ENCODE measurements around the gene DGUOK.

The DGUOK gene

DNA sequence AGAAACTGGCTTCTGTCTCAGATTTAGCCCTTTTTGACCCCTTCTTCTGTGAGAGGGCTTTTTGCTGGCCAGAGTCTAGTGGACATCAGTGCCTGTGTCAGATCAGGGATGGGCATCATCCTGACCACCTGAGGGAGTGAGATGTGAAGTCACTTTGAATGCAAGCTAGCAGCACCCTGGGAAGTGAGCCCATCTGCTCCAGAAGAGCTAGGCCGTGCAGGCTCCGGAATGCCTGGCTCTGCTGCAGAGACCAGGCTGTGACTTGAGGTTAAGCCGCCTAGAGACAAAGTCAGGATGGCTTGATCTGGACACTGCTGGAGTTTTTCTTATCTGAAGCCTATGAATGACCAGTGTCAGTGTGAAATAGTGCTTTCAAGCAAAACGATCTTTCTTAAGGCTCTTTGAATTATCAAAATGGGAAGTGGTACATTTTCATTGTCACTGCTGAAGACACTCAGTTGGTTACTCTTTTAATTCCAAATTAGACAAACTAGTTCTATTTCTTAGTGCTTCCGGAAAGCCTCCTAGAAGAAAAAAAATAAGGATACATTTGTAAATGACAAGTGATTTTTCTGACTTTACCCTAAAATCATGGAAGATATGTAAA is 20.8 kb downstream of the DGUOK start:
- DNase-seq, result no peak

DNA sequence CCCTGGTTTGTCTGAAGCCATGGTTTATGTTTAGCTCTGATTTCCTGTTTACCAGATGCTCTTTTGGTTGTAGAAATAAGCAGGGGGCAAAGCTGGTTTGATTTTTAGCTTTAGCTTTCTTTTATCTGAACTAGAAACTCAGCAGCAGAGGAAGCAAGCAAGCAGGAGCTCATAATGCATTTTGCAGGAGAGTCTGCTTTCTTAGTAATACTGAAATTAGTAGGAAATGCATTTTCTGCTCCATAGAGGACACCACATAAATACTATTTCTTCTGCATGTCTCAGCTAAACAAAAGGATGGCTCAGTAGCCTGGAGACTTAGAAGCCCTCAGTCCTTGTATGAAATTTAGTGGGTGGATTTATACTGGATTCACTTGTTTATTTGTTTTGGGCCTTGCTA is 23.1 kb downstream of the DGUOK start:
- no peak for DNase-seq

DNA sequence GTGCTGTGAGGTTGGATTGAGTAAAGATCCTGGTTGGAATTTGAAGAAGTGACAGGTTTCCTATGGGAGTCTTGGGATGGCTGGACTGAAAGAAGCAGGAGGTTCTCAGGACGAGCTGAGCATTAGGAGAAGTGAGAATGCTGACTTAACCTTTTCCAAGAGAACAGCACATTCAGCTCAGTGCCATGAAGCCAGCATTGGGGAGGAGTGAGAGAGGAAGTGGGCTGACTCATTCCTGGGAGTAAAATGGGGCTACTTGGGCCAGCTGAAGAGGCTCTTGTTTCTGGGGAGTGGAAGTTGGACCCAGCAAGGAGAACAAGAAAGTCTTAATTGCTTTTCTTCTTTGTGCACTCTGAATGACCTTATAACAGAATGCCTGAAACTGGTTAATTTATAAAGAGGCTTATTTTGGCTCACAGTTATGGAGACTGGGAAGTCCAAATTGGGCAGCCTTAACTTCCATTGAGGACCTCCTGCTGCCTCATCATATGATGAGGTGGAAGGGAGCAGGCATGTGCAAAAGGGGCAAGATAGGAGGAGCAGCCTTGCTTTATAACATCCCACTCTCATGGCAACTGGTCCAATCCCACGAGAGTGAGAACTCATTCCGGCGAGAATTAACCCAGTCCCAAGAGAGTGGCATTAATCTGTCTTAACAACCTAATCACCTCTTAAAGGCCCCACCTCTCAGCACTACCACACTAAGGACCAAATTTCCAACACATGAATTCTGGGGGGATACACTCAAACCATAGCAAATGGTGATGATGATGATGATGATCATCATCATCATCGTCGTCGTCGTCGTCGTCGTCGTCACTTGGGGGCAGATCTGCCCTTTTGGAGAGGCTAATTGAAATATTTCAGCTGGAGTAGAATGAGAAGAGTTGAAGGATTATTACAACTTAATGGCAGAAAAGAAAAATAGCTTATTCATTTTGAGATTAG is 26.1 kb downstream of the DGUOK start:
- DNase-seq, result peak in 19 of 51 donors; percentile 2 to 57 (median 9)

DNA sequence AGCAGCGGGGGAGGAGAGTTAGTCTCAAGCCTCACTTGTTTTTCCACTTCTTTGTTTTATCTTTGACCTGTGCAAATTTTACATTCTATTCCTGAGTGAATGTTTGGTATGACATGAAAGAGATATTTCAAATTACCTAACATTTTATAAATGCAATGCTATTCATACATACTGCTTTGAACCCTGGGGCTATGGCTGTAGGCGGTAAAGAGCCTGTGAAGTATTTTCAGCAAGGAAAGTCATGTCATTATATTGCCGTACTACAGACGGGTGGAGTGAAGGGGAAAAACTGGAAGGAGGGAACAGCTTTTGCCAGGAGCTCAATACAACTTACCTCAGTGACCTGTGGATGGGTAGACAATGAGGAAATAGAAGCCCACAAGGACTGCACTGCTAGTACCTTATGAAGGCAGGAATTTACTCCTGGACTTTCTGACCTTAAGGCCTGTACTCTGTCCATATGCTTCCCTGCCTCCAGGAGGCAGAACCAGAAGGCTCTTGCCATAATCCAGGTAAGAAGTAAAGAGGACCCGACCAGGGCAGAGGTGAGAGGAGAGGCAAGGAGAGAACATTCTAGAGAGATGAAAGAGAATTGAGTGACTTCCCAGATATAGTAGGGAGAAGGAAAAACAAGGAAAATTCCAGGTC is 29.7 kb downstream of the DGUOK start:
- no peak for DNase-seq

DNA sequence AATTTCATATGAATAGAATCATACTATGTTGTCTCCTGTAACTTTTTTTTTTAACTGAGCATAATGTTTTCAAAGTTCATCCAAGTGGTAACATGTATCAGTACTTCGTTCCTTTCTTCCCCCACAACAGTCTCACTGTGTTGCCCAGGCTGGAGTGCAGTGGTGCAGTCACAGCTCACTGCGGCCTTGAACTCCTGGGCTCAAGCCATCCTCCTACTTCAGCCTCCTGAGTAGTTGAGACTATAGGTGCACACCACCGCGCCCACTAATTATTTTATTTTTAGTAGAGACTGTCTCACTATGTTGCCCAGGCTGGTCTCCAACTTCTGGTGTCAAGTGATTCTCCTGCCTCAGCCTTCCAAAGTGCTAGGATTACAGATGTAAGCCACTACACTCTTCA is 34.6 kb downstream of the DGUOK start:
- no peak for DNase-seq

DNA sequence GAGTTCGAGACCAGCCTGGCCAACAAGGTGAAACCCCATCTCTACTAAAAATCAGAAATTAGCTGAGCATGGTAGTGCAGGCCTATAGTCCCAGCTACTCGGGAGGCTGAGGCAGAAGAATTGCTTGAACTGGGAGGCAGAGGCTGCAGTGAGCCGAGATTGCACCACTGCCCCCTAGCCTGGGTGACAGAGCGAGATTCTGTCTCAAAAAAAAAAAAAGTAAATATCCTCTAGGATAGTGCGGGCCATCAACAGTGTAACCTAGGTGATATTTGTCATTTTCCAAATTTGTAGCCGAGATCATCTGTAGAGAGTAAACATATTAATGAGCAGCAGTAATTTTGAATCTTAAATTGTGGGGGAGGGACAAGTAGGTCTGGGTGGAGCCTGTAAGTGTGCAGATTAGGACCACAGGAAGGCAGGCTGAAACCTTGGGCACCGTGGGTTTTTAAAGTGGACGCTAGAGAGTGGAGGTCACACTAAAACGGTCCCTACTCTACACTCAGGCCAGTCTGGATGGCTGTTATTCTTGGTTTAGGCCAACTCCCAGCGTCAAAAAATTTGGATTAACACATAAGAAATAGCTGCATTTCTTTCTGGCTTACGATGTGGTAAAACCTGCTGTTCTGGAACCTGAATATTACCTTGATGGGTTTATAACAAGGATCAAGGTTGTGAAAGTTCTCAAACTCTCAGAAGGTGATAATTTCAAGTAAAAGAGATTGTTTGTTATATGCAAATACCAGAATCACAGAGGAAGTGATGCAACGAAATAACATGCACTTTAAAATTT is 35.3 kb downstream of the DGUOK start:
- no peak for DNase-seq

DNA sequence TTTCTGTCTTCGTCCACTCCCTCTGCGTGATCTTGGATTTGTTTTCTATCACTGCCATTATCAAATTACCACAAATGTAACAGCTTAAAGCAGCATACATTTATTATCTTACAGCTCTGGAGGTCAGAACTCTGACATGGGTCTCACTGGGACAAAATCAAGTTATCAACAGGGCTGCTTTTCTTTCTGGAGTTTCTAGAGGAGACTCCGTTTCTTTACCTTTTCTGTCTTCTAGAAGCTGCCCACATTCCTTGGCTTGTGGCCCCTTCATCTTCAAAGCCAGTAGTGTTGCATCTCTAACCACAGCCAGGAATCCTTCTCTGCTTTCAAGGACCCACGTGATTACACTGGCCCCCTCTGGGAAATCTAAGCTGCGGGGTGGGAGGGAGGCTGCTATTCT is 36.1 kb downstream of the DGUOK start:
- no peak for DNase-seq

DNA sequence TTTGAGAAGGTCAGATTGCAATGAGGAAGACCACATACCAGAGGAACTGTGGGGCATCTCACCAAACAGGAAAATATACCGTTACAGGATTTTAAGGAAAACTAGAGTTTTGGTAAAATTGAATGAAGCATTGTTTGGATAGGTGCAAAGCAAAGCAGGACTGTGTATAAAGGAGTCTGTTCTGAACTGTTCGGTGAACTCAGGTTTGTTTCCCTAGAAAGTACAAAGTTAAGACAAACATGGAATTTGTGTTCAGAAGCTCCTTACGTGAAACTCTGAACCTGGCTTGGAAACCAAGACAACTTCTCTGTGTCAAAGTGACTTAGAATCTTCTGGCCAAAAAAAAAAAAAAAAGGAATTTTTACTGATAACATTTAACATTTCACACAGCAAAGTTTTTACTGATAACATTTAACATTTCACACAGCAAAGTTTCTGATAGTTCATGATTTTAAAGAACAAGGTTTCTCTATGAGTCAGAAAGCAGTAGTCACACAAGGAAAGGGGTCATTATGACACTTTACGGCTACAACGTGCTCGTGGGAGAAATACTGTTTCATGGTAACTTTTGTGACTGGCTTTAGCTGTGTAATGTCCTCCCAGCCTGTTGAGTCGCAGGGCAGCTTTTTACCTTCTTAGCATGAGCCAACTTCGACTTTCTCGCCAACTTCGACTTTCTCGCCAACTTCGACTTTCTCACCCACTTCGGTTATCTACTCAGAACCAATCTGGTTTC is 36.9 kb downstream of the DGUOK start:
- no peak for DNase-seq

DNA sequence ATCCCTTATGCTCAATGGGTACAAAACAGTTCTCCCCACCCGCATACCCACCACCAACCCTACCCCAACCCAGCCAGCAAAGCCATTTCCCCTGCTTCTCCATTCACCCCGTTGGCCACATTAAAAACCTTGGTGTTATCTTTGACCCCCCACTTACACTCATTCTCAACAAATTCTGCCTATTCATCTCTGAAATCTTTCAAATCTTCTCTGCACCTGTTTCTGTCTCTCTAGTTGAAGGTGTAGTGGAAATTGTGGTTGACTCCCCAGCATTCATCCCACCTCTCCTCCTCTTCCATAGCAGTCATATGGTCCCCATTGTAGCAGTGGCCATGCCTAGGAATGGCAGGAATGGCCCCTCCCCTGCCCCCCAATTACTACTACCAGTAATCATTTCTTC is 37.5 kb downstream of the DGUOK start:
- DNase-seq, result no peak

DNA sequence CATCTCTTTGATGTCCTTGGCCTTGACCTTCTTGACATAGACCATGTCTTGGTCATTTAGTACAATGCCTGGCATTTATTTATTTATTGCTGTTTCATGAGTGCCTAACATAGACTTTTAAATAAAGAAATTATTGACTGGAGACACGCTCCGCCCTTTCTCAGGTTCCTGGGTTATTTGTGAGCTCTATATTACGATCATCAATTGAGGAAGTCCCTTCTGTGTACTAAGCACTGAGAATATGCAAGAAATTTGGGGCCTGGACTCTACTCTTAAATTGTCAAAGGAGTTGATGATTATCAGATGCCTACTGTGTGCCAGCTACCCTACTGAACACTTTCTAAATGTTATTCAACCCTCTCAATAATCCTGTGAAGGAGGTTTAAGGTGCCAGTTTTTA is 38.4 kb downstream of the DGUOK start:
- DNase-seq, result no peak

DNA sequence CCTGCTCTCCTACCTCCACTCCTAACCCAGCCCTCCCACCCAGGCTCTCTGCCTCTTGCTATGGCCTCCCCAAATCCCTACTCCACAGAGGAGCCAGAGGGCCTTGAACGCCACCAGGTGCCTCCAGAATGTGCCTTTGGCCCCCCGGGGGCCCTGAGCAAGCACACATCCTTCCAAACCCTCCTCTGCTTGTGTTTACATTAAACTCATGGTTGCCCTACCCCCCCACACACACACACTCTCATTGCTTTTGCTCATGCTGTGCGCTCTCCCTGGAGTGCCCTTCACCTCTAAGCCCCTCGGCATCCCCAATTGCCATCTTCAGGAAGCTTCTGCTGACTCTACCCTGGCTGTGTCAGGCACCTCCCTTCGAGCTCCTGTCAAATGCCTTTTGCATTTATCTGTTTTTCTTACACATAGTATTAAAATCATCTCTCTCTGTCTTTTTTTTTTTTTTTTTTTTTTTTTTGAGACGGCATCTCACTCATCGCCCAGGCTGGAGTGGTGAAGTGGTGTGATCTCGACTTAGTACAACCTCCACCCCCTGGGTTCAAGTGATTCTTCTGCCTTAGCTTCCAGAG is 41.8 kb downstream of the DGUOK start:
- no peak for DNase-seq

DNA sequence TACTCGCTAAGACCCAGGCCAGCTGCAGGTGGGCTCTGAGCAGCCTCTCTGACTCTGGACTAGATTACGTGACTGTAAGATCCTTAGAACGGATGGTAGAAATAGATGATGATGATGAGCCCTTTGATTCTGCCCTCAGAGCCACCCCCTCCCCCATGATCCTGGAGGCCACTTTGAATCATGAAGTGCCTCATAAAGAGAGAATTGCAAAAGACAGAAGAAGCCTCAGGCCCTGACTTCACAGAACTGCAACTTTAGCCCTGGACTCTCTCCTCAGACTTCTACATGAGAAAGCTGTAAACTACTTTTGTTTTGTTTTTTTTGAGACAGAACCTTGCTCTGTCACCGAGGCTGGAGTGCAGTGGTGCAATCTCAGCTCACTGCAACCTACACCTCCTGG is 42.7 kb downstream of the DGUOK start:
- DNase-seq, result no peak

DNA sequence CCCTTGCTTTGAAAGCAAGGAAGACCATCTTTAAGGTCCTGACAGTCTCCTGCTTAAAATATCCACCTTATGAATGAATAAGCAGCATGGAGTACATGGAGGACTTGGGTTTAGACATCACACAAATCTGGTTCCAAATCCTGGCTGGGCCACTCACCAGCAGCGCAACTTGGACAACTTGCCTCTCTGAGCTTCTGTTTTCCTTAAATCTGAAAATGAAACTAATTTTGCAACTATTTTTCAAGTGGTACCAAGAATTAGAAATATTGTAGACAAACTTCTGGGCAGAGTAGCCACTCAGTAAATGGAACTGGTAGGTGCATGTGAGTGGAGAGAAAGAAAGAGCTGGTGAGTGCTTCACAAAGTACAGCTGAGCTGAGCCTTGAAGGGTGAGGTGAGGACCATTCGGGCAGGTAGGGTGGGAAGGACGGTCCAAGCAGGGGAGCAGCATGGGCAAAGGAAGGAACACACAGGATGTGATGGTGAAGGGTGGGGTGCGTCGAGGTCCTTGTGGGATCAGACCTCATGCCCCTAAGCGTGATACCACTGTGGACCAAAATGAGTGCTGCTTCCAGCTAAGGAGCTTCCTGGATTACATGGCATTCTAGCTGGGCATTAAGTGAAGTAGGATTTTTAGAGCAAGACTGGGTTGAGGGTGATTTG is 43.6 kb downstream of the DGUOK start:
- no peak for DNase-seq

DNA sequence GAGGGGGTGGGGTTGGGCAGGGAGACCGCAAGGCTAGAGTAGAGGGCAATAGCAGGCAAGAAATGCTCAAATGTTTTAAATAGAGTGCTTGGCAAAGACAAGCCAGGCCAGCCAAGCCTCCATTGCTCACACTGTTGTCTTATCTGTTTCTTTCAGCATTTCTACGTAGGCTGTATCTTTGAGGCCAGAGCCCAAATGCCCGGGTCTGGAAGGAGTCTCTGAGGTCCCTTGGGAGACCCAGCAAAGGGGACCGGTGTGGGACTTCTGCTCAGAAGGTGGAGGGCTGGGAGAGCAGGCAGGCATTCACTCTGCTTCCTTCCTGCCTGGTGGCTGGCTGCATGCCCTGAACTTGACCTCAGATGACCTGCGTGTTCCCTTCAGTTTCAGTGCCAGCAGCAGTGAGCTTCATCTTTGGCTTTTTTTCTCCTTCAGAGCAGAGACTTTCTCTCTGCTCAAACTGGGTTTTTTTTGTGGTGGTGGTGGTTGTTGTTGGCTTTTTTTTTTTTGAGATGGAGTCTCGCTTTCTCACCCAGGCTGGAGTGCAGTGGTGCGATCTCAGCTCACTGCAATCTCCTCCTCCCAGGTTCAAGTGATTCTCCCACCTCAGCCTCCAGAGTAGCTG is 44.3 kb downstream of the DGUOK start:
- DNase-seq, result peak in 27 of 51 donors; percentile 8 to 61 (median 31)

DNA sequence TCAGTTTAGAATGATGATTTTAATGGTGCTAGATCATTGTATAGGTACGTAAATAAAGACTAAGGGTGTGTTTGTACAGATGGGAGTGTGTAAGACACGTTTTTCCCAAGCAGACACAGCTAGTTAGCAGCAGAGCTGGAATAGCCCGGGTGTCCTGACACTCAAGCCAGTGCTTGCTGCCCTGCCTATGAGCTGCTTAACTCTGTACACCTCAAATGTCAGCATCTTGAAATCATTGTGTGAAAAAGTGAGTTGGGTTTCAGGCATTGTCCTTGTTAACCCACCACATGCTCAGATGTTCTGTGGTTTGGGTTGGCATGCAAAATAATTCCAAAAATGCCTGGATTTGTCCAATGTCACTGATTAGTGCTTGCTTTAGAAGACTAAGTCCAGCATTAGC is 45.0 kb downstream of the DGUOK start:
- no peak for DNase-seq

DNA sequence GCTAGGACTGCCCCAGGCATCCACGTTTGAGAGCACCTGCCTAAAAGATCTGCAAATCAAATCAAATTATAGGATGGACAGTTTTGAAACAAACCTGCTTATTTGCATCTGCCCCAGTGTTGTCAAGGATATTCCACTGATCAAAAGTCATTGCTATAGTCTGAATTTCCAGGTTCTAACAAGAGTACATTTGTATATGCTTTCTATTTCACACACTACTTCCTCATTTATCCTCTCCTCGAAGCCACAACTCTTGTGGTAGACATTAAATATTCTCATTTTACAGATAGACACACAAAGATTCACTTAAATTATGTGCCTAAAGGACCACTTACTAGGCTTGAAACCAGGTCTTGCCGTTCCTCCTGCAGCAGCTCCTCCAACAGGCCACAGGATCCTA is 46.2 kb downstream of the DGUOK start:
- no peak for DNase-seq

DNA sequence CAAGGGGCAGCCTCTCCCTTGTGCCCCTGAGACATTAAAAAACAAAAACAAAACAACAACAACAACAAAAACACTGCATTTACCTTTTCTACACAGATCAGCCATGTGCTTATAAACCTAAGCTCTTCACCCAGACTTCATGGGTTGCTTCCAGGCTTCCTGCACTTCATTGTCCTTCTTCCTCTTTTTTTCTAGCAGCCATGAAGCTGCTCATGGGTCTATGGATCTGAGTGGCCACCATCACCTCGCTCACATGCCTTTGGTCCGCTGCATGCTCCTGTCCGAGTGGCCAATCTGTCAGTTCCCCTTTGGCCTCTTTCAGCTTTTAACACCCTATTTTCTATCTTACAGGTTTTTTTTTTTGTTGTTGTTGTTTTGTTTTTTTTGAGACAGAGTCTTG is 49.1 kb downstream of the DGUOK start:
- DNase-seq, result no peak

DNA sequence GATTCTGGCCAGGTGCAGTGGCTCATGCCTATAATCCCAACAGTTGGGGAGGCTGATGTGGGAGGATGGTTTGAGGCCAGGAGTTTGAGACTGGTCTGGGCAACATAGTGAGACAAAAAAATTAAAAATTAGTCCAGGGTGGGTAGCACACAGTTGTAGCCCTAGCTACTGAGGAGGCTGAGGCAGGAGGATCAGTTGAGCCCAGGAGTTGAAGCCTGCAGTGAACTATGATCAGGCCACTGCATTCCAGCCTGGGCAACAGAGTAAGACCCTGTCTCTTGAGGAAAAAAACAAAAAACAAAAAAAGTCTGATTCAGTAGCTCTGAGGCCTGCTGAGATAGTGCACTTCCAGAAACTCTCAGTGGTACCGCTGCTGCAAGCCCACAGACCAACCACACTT is 50.1 kb downstream of the DGUOK start:
- no peak for DNase-seq

DNA sequence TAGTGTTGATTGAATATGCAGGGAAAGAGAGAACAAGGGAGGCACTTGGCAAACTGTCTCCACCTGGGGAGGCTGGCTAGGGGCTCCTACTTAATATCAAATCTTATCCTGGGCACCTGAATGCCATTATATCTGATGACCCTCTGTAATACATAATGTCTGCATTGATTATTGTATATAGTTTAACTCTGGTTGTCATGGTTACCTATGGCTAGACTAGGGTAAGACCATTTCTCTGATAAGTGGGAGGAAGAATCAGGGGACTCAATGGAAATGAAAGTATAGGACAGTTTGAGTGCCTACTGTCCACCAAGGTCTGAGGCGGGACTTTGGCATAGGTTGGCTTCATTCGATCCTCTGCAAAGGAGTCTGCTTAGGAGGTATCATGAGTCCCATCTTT is 50.8 kb downstream of the DGUOK start:
- DNase-seq, result no peak

DNA sequence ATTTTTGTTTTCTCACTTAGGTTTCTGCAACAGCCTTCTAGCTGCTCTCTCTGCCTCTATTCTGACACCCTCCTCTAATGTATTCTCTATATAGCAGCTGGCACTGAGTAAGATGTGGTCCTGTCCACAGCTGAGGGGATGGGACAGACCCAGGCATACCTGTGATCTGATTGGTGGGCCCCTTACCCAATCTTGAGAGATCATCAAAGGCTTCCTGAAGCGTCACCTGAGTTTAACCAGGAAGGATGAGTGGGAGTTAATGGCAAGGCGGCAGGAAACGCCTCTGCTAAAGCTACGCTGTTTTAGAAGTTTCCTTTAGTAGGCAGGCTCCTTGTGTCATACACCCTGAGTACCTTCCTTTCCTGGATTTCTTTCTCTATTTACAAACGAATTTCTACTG is 52.3 kb downstream of the DGUOK start:
- no peak for DNase-seq

Measured in hypothalamus (tissue), 51 donors.